ENCODE measurements around the gene EPHX1. TPM values are rescaled to one million over a fixed set of nuclear protein-coding genes. Genes with fewer than 3 reads are reported as not detected.

The EPHX1 gene
- total RNA-seq, 2 donors from 2014 or later: 151 to 232 TPM

DNA sequence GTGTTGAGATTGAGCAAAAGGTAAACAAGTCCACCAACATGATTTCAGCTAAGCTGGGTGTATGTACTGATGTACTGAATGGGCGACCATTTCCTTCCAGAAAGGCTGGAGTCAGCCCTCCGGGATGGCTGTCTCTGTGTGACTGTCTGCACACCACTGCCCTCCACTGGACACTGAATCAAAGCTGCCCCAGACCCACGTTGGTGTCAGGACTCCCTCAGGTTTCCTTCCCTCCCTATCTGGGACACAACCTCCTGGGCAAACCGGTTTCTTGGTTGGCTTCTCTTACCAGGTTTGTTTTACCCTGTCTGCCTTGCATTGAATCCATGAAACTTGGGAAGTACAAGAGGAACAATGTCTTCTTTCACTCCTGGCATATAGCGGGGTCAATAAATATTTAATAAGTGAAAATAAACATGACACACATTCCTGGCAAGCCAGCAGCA lies 37.6 kb upstream of the EPHX1 start:
- Histone ChIP-seq H3K27ac (peak overlapping the region; percentile 72 to 78), H3K36me3 (no peaks in the 10 kb centered on the region), H3K9me3 (no peaks in the 10 kb centered on the region), H3K27me3 (replicated peaks; ENCODE audit: insufficient read depth) (no peaks in the 10 kb centered on the region), H3K4me3 (no peak overlapping the region), H3K4me1 (replicated peaks) (peaks cover 19% of the 10 kb centered on the region)
- intact Hi-C loops (cut with DNase I): loop anchor here (2.0 to 5.0 kb wide), 3 partner anchors 120 to 290 kb away; partner anchors contain the start of gene ENAH
- peak; percentile 94 for TF ChIP-seq POLR2AphosphoS5 (IDR thresholded peaks at IDR 0.05)
- TF ChIP-seq POLR2A (IDR thresholded peaks at IDR 0.05): peak; percentile 17
- TF ChIP-seq, protein P1, sequence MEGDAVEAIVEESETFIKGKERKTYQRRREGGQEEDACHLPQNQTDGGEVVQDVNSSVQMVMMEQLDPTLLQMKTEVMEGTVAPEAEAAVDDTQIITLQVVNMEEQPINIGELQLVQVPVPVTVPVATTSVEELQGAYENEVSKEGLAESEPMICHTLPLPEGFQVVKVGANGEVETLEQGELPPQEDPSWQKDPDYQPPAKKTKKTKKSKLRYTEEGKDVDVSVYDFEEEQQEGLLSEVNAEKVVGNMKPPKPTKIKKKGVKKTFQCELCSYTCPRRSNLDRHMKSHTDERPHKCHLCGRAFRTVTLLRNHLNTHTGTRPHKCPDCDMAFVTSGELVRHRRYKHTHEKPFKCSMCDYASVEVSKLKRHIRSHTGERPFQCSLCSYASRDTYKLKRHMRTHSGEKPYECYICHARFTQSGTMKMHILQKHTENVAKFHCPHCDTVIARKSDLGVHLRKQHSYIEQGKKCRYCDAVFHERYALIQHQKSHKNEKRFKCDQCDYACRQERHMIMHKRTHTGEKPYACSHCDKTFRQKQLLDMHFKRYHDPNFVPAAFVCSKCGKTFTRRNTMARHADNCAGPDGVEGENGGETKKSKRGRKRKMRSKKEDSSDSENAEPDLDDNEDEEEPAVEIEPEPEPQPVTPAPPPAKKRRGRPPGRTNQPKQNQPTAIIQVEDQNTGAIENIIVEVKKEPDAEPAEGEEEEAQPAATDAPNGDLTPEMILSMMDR (IDR thresholded peaks at IDR 0.05): peak; percentile 84 to 97 (median 94)
- peak; percentile 98 for DNase-seq (ENCODE audit: low spot score)
- 7% methylated on average over 5 of the region's 5 CpGs for WGBS

- Histone ChIP-seq H3K36me3 (no peaks in the 10 kb centered on the region), H3K27me3 (replicated peaks; ENCODE audit: insufficient read depth) (no peaks in the 10 kb centered on the region), H3K27ac (peak overlapping the region; percentile 72 to 78), H3K4me3 (no peak overlapping the region), H3K4me1 (replicated peaks) (peaks cover 19% of the 10 kb centered on the region), H3K9me3 (no peaks in the 10 kb centered on the region)
- TF ChIP-seq, protein P1 (IDR thresholded peaks at IDR 0.05): no peak
- TF ChIP-seq POLR2AphosphoS5 (IDR thresholded peaks at IDR 0.05): no peak
- no peak for TF ChIP-seq POLR2A (IDR thresholded peaks at IDR 0.05)
- WGBS: 26% methylated on average over 4 of the region's 4 CpGs
- peak; percentile 78 for DNase-seq (ENCODE audit: low spot score)
- intact Hi-C loops (cut with DNase I): loop anchor here (2.0 to 5.0 kb wide), 3 partner anchors 121 to 290 kb away; partner anchors contain the start of gene ENAH
Observed at GRCh38 chr1:225772848-225773247, 37.1 kb upstream of the EPHX1 start.

DNA sequence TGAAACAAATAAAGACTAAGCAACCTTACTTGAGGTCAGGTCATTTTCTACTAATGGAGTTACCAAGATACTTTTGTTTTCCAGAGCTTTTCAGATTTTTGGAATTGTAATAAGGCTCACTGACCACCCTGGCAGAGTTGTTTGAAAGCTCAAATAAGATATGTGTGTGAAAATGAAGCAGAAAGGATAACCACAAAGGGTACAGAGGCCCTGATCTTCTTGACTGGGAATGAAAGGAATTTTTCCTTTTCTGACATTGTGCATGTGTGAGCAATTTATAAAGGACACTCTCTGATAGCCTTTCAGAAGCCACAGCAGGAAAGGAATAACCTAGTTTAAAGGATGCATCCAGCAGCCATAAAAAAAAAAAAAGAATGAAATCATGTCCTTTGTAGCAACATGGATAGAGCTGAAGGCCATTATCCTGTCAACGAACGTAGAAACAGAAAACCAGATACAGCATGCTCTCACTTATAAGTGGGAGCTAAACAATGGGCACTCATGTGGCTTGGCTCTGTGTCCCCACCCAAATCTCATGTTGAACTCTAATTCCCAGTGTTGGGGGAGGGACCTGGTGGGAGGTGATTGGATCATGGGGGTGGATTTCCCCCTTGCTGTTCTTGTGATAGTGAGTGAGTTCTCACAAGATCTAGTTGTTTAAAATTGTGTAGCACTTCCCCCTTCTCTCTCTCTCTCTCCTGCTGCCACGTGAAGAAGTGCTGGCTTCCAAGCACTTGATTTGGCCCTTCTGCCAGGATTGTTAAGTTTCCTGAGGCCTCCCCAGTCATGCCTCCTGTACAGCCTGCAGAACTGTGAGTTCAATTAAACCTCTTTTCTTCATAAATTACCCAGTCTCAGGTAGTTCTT lies 35.4 kb upstream of the EPHX1 start:
- H3K9me3 ChIP-seq: no peaks in the 10 kb centered on the region
- no peak for TF ChIP-seq POLR2A (IDR thresholded peaks at IDR 0.05)
- TF ChIP-seq, protein P1 (IDR thresholded peaks at IDR 0.05): no peak
- TF ChIP-seq POLR2AphosphoS5 (IDR thresholded peaks at IDR 0.05): no peak
- no peak overlapping the region for H3K4me3 ChIP-seq
- H3K36me3 ChIP-seq: no peaks in the 10 kb centered on the region
- no peak for DNase-seq (ENCODE audit: low spot score)
- H3K27ac ChIP-seq: peak overlapping the region; percentile 72 to 78
- no peaks in the 10 kb centered on the region for H3K27me3 ChIP-seq (replicated peaks; ENCODE audit: insufficient read depth)
- WGBS: 44% methylated on average over 3 of the region's 3 CpGs
- intact Hi-C loops (cut with DNase I): loop anchor here (5.0 kb wide), 3 partner anchors 122 to 222 kb away; partner anchors contain the start of gene ENAH
- peaks cover 14% of the 10 kb centered on the region for H3K4me1 ChIP-seq (replicated peaks)

DNA sequence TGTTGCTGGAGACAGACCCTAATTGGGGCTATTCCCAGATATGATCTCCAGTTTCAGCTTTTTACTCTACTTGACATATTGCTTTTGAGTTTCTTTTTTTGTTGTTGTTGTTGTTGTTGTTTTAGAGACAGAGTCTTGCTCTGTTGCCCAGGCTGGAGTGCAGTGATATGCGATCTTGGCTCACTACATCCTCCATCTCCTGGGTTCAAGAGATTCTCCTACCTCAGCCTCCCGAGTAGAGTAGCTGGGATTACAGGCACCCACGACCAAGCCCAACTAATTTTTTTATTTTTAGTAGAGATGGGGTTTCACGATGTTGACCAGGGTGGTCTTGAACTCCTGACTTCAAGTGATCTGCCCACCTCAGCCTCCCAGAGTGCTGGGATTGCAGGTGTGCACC lies 33.6 kb upstream of the EPHX1 start:
- Histone ChIP-seq H3K27ac (peak overlapping the region; percentile 92 to 96), H3K9me3 (no peaks in the 10 kb centered on the region), H3K27me3 (replicated peaks; ENCODE audit: insufficient read depth) (no peaks in the 10 kb centered on the region), H3K4me3 (no peak overlapping the region), H3K36me3 (no peaks in the 10 kb centered on the region), H3K4me1 (replicated peaks) (peaks cover 16% of the 10 kb centered on the region)
- TF ChIP-seq POLR2AphosphoS5 (IDR thresholded peaks at IDR 0.05): no peak
- no peak for TF ChIP-seq POLR2A (IDR thresholded peaks at IDR 0.05)
- TF ChIP-seq, protein P1 (IDR thresholded peaks at IDR 0.05): no peak
- DNase-seq (ENCODE audit: low spot score): no peak
- intact Hi-C loops (cut with DNase I): loop anchor here (2.0 to 5.0 kb wide), 2 partner anchors 136 to 301 kb away; no protein-coding TSS in a partner anchor
- 89% methylated on average over 4 of the region's 4 CpGs for WGBS
